ENCODE data around the gene CILP2. TPM values are rescaled to one million over a fixed set of nuclear protein-coding genes. Genes with fewer than 3 reads are reported as not detected.

CILP2 gene
- total and polyA plus RNA-seq, 2 donors (not counting 1 experiment from before 2014, with no cell fraction given), result 0.10 to 0.66 TPM

DNA sequence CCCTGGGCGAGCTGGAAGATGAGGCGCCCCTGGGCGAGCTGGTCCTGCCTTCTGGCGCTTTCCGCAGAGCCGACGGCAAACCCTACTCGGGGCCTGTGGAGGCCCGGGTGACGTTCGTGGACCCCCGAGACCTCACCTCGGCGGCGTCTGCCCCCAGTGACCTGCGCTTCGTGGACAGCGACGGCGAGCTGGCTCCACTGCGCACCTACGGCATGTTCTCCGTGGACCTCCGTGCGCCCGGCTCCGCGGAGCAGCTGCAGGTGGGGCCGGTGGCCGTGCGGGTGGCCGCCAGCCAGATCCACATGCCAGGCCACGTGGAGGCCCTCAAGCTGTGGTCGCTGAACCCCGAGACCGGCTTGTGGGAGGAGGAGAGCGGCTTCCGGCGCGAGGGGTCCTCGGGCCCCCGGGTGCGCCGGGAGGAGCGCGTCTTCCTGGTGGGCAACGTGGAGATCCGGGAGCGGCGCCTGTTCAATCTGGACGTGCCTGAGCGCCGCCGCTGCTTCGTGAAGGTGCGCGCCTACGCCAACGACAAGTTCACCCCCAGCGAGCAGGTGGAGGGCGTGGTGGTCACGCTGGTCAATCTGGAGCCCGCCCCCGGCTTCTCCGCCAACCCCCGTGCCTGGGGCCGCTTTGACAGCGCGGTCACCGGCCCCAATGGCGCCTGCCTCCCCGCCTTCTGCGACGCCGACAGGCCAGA, 6.3 kb downstream of the CILP2 start:
- Histone ChIP-seq H3K36me3 (ENCODE audit: control insufficient read depth, insufficient read depth, low read length) (no peaks in the 10 kb centered on the region), H3K27ac (ENCODE audit: insufficient read depth, low read length) (no peak overlapping the region), H3K79me2 (ENCODE audit: control insufficient read depth, insufficient read depth, low read length) (no peaks in the 10 kb centered on the region), H3K4me1 (ENCODE audit: control insufficient read depth, extremely low read depth, insufficient read depth, low read length) (no peaks in the 10 kb centered on the region), H3K27me3 (ENCODE audit: control insufficient read depth, insufficient read depth, low read length) (peaks cover 7% of the 10 kb centered on the region), H2AFZ (ENCODE audit: low read length) (no peak overlapping the region), H3K9ac (ENCODE audit: insufficient read depth, low read length) (no peak overlapping the region), H3K4me3 (replicated peaks in 1 of 4; ENCODE audit: control extremely low read depth in 1 of 4, insufficient read depth in 1 of 4, low read depth in 3 of 4, low read length in 4 of 4) (no peak overlapping the region), H4K20me1 (ENCODE audit: control insufficient read depth, extremely low read depth, insufficient read depth, low read length) (no peaks in the 10 kb centered on the region), H3K9me3 (ENCODE audit: control insufficient read depth, insufficient read depth, low read depth, low read length) (no peaks in the 10 kb centered on the region), H3K4me2 (ENCODE audit: extremely low read depth, insufficient read depth, low read length) (no peak overlapping the region)
- DNase-seq (ENCODE audit: low read depth in 2 of 2), result no peak
- no peak for TF ChIP-seq EZH2 (IDR thresholded peaks at IDR 0.05; ENCODE audit: low read length, missing control alignments)
- TF ChIP-seq, protein P1, sequence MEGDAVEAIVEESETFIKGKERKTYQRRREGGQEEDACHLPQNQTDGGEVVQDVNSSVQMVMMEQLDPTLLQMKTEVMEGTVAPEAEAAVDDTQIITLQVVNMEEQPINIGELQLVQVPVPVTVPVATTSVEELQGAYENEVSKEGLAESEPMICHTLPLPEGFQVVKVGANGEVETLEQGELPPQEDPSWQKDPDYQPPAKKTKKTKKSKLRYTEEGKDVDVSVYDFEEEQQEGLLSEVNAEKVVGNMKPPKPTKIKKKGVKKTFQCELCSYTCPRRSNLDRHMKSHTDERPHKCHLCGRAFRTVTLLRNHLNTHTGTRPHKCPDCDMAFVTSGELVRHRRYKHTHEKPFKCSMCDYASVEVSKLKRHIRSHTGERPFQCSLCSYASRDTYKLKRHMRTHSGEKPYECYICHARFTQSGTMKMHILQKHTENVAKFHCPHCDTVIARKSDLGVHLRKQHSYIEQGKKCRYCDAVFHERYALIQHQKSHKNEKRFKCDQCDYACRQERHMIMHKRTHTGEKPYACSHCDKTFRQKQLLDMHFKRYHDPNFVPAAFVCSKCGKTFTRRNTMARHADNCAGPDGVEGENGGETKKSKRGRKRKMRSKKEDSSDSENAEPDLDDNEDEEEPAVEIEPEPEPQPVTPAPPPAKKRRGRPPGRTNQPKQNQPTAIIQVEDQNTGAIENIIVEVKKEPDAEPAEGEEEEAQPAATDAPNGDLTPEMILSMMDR (conservative IDR thresholded peaks at IDR 0.05 in 1 of 2, IDR thresholded peaks at IDR 0.05 in 1 of 2; ENCODE audit: low read depth in 1 of 2, low read length in 2 of 2), result no peak

DNA sequence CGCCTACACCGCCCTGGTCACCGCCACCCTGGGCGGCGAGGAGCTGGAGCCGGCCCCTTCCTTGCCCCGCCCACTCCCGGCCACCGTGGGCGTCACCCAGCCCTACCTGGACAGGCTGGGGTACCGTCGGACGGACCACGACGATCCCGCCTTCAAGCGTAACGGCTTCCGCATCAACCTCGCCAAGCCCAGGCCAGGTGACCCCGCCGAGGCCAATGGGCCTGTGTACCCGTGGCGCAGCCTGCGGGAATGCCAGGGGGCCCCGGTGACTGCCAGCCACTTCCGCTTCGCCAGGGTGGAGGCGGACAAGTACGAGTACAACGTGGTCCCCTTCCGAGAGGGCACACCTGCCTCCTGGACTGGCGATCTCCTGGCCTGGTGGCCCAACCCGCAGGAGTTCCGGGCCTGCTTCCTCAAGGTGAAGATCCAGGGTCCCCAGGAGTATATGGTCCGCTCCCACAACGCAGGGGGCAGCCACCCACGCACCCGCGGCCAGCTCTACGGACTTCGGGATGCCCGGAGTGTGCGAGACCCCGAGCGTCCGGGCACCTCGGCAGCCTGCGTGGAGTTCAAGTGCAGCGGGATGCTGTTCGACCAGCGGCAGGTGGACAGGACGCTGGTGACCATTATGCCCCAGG, 7.0 kb downstream of the CILP2 start:
- Histone ChIP-seq H2AFZ (ENCODE audit: low read length) (no peak overlapping the region), H3K9ac (ENCODE audit: insufficient read depth, low read length) (no peak overlapping the region), H3K4me2 (ENCODE audit: extremely low read depth, insufficient read depth, low read length) (no peak overlapping the region), H3K27me3 (ENCODE audit: control insufficient read depth, insufficient read depth, low read length) (peaks cover 7% of the 10 kb centered on the region), H3K4me1 (ENCODE audit: control insufficient read depth, extremely low read depth, insufficient read depth, low read length) (no peaks in the 10 kb centered on the region), H4K20me1 (ENCODE audit: control insufficient read depth, extremely low read depth, insufficient read depth, low read length) (no peaks in the 10 kb centered on the region), H3K27ac (ENCODE audit: insufficient read depth, low read length) (no peak overlapping the region), H3K36me3 (ENCODE audit: control insufficient read depth, insufficient read depth, low read length) (no peaks in the 10 kb centered on the region), H3K9me3 (ENCODE audit: control insufficient read depth, insufficient read depth, low read depth, low read length) (no peaks in the 10 kb centered on the region), H3K4me3 (replicated peaks in 1 of 4; ENCODE audit: control extremely low read depth in 1 of 4, insufficient read depth in 1 of 4, low read depth in 3 of 4, low read length in 4 of 4) (no peak overlapping the region), H3K79me2 (ENCODE audit: control insufficient read depth, insufficient read depth, low read length) (no peaks in the 10 kb centered on the region)
- DNase-seq (ENCODE audit: low read depth in 2 of 2), result no peak
- TF ChIP-seq, protein P1 (conservative IDR thresholded peaks at IDR 0.05 in 1 of 2, IDR thresholded peaks at IDR 0.05 in 1 of 2; ENCODE audit: low read depth in 1 of 2, low read length in 2 of 2), result no peak
- TF ChIP-seq EZH2 (IDR thresholded peaks at IDR 0.05; ENCODE audit: low read length, missing control alignments), result no peak

DNA sequence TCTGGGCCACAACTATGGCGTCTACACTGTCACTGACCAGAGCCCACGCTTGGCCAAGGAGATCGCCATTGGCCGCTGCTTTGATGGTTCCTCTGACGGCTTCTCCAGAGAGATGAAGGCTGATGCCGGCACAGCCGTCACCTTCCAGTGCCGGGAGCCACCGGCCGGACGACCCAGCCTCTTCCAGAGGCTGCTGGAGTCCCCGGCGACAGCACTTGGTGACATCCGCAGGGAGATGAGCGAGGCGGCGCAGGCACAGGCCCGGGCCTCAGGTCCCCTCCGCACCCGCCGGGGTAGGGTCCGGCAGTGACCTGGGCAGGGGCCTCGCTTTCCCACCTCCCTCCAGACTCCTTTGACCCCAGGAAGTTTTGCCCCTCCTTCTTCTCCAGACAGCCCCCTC, 7.6 kb downstream of the CILP2 start:
- H3K9me3 ChIP-seq (ENCODE audit: control insufficient read depth, insufficient read depth, low read depth, low read length), result no peaks in the 10 kb centered on the region
- TF ChIP-seq EZH2 (IDR thresholded peaks at IDR 0.05; ENCODE audit: low read length, missing control alignments), result no peak
- TF ChIP-seq, protein P1 (conservative IDR thresholded peaks at IDR 0.05 in 1 of 2, IDR thresholded peaks at IDR 0.05 in 1 of 2; ENCODE audit: low read depth in 1 of 2, low read length in 2 of 2), result no peak
- H3K36me3 ChIP-seq (ENCODE audit: control insufficient read depth, insufficient read depth, low read length), result no peaks in the 10 kb centered on the region
- H3K4me2 ChIP-seq (ENCODE audit: extremely low read depth, insufficient read depth, low read length), result no peak overlapping the region
- no peak overlapping the region for H3K27ac ChIP-seq (ENCODE audit: insufficient read depth, low read length)
- H3K4me1 ChIP-seq (ENCODE audit: control insufficient read depth, extremely low read depth, insufficient read depth, low read length), result no peaks in the 10 kb centered on the region
- H3K9ac ChIP-seq (ENCODE audit: insufficient read depth, low read length), result no peak overlapping the region
- no peaks in the 10 kb centered on the region for H4K20me1 ChIP-seq (ENCODE audit: control insufficient read depth, extremely low read depth, insufficient read depth, low read length)
- H3K4me3 ChIP-seq (replicated peaks in 1 of 4; ENCODE audit: control extremely low read depth in 1 of 4, insufficient read depth in 1 of 4, low read depth in 3 of 4, low read length in 4 of 4), result no peak overlapping the region
- no peak for DNase-seq (ENCODE audit: low read depth in 2 of 2)
- H3K79me2 ChIP-seq (ENCODE audit: control insufficient read depth, insufficient read depth, low read length), result no peaks in the 10 kb centered on the region
- peaks cover 7% of the 10 kb centered on the region for H3K27me3 ChIP-seq (ENCODE audit: control insufficient read depth, insufficient read depth, low read length)
- no peak overlapping the region for H2AFZ ChIP-seq (ENCODE audit: low read length)

All from fibroblast of lung (primary cell).